COLO829 (cell line): ENCODE measurements around the gene CHRNA10.
A peak's percentile ranks its signal among the peaks of the same experiment; 100 is the strongest.
"Not testable (repeated sequence)": the region's sequence is repeated elsewhere in the genome, so short reads cannot be mapped to it uniquely, and the experiment has no call there.

Experiments used
- DNase-seq: peaks from one replicate; pipeline ENCODE4 v3.0.0; 2012; ENCODE audit warnings: low spot score

The CHRNA10 gene

DNA sequence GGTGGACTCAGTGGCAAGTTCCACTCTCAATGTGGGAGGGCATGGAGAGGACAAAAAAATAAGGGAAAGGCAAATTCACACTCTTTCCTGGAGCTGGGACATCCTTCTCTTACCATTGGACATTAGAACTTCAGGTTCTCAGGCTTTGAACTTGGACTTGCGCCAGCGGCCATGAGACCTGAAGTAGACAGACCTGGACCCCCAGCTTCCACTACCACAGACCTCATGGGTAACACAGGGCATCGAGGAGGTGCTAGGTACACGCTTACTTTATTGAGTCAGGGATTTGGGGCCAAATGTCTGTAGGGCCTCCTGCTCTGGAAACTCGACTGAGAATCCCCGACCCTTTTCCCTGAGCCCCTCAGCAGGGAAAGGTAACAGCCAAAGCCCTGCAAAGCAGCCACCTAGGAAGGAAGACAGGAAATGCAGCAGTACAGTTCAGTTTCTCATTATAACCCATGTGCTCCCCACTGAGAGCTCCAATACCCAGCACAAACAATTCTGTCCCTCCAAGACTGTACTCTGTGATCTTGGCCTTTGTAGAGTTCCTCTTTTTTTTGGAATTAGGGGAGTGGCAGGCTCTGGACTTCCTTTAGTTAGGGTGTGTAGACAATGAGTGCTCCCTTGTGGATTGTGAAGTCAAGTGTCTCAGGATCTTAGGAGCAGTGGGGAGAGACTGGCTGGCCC is 5.7 kb downstream of the CHRNA10 start:
- no peak for DNase-seq

DNA sequence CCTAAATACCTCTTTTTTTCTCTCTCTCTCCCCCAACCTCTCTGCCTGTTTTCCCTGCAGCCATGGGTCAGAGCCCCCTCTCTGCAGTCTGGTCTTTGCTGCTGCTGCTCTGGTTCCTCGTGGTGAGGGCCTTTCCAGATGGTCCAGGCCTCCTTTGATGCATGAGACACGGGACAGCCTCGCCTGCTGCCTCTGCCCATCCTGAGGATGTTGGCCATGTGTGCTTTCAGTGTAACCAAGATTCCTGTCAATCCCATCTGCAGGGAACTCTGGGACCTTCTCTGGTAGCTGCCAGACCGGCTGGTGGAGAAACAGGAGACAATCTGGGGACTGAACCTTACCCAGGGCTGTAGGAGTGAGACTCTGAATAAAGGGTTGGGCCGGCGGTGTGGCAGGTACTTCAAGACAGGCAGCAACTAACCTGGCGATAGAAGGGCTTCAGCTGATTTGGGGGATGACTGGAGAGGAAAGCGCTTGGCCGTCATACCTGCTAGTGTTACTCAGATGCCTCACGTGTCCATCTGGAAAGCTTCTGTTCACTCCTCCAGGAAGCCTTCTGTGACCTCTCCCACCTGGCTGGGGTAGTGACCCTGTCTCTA is 7.1 kb downstream of the CHRNA10 start:
- no peak for DNase-seq

DNA sequence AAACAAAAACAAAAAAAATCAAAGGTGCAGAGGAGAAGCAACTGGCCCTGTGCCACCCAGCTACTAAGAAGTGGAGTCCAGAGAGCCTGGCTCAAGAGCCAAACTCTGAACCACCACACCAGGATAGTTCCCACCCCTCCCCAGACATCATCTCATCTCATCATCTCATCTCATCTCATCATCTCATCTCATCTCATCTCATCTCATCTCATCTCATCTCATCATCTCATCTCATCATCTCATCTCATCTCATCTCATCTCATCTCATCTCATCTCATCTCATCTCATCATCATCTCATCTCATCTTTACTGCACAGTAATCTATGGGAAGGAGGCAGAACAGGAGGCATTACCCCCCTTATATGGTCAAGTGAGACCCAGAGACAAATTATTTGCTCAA is 8.3 kb downstream of the CHRNA10 start:
- DNase-seq = no peak

DNA sequence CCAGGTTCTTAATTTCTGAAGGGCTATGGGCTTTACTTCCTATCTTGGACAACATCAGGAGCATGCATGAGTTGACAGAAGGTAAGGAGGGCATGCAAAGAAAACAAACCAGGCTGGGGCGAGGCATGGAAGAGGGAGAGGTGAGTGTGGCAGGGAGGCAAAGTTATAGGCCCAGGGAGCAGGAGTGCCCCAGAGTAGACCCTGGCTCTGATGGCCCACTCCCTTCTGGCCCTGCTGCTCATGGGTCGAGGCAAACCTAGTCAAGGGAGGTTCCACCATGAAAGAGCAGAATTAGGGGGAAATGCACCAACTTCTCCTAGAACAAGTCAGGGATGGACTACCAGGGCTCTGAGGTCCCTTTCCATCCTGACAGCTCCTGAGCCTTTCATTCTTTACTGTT is 10.2 kb downstream of the CHRNA10 start:
- DNase-seq = no peak

DNA sequence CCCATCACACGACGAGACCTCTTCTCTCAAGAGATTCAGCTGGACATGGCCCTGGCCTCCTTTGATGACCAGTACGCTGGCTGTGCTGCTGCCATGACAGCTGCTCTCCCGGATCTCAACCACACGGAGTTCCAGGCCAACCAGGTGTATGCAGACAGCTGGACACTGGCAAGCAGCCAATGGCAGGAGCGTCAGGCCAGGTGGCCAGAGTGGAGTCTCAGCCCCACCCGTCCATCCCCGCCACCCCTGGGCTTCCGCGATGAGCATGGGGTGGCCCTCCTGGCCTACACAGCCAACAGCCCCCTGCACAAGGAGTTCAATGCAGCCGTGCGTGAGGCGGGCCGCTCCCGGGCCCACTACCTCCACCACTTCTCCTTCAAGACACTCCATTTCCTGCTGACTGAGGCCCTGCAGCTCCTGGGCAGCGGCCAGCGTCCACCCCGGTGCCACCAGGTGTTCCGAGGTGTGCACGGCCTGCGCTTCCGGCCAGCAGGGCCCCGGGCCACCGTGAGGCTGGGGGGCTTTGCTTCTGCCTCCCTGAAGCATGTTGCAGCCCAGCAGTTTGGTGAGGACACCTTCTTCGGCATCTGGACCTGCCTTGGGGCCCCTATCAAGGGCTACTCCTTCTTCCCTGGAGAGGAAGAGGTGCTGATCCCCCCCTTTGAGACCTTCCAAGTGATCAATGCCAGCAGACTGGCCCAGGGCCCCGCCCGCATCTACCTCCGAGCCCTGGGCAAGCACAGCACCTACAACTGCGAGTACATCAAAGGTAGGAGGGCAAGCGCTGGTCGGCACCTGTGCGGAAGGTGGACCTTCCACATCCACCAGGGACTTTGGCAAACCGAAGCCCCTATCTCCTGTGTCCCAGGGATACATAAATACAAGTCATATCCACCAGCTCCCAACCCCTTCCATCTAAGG is 11.3 kb downstream of the CHRNA10 start:
- DNase-seq = no peak

DNA sequence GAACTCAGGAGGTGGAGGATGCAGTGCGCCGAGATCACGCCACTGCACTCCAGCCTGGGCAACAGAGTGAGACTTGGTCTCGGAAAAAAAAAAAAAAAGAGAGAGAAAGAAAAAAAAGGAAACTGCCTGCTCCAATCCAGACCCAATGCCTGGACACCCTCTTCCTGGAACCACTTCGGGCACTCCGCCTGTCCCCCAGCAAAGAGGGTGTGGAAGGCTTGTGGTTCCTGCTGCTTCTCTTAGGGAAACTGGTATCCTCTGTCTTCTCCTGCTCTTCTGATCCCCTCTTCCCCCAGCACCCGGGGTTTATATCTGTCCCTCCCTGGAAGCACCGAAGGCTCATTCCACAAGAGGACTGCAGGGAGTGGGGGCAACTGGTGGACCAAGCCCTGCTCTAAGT is 12.9 kb downstream of the CHRNA10 start:
- DNase-seq = no peak

DNA sequence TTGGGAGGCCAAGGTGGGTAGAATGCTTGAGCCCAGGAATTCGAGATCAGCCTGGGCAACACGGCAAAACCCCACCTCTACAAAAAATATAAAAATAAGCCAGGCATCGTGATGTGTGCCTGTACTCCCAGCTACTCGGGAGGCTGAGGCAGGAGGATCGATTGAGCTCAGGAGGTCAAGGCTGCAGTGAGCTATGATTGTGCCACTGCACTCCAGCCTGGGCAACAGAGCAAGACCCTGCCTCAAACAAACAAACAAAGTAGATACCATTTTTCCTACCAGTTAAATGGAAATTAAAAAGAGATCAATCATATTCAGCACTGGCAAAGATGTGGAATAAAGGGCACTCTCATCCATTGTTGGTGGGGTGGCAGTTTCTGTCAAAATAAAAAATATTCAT is 13.9 kb downstream of the CHRNA10 start:
- DNase-seq = not testable (repeated sequence)

DNA sequence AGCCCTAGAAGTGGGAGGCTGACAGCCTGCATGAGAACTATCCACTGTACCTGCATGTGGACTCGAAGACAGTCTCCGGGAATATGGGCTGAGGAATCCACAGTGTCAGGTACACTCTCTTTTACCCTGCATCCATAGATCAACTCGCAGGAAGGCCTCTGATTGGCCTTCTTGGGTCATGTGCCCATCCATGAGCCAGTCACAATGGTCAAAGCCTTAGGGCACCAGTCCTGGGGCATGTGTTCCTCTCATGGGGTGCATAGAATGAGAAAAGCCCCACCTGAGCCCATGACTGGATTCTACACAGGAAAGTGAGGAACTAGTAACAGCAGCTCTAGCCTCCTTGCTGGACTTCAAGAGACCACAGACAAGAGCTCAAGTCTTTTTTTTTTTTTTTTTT is 15.6 kb downstream of the CHRNA10 start:
- DNase-seq = no peak

DNA sequence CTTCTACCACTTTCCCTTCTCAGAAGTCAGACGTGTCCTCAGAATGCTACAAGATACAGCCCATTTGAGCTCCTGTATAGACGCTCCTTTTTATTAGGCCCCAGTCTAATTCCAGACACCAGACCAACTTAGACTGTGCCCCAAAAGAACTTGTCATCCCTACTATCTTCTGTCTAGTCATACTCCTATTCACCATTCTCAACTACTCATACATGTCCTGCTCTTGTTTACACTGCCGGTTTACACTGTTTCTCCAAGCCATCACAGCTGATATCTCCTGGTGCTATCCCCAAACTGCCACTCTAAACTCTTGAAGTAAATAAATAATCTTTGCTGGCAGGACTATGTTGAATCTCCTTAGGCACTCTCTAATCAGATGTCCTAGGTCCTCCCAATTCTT is 18.7 kb downstream of the CHRNA10 start:
- not testable (repeated sequence) for DNase-seq

DNA sequence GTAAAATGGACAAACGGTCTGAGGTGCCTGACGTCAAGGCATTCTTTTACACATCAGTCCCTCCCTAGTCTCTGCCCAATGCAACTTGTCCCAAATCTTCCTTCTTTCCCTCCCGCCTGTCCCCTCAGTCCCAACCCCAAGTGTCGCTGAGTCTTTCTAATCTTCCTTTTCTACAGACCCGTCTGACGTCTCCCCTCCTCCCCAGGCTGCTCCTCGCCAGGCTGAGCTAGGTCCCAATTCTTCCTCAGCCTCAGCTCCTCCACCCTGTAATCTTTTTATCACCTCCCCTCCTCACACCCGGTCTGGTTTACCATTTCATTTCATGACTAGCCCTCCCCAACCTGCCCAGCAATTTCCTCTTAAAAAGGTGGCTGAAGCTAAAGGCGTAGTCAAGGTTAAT is 21.8 kb downstream of the CHRNA10 start:
- DNase-seq = not testable (repeated sequence)

DNA sequence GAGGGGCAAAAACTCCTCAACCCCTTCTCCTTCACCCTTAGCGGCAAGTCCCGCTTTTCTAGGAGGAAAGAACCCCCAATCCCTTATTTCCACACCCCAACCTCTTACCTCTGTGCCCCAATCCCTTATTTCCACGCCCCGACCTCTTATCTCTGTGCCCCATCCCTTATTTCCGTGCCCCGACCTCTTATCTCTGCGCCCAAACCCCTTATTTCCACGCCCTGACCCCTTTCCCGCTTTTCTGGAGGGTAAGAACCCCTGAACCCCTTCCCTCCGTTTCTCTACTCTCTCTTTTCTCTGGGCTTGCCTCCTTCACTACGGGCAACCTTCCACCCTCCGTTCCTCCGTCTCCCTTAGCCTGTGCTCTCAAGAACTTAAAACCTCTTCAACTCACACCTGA is 22.3 kb downstream of the CHRNA10 start:
- DNase-seq = not testable (repeated sequence)

DNA sequence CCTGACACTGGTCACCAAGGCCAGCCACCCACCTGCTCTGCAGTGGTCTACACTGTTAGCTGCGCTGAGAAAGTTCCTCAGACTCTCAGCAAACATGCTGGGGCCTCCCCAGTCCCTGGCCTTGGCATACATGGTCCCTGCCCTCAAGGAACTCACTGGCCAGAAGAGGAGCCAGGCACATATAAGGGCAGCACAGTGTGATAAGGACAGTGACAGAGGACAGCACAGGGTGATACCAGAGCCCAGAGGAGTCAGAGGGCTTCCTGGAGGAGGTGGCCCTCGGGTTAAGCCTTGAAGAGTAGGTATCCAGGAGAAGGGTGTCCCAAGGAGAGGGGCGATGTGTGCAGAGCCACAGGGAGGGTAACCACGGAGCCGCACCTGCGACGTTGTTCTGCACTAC is 25.6 kb downstream of the CHRNA10 start:
- no peak for DNase-seq

DNA sequence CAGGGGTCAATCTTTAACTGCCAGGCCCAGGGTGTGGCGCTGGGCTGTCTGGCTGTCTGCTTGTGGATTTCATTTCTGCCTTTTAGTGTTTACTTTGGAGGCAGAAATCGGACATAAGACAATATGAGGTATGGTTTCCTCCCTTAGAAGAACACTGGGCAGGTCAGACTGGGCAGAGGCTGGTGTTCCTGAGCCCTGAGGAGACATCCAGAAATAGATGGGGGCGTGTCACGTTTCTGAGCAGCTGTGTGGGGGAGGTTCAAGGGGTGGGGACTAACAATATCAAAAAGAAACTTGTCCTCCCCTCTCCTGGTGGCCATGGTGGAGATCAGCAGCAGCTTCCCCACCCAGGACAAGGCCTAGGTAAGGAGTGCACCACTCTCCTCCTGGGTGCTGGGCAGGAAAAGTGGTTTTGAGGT is 26.4 kb downstream of the CHRNA10 start, which contains the start of gene ART1:
ART1 (plus strand) TSS at position 312 of the 419 bp plus-strand sequence. CDS start 14,086 bp downstream, outside the sequence.
- DNase-seq = no peak

DNA sequence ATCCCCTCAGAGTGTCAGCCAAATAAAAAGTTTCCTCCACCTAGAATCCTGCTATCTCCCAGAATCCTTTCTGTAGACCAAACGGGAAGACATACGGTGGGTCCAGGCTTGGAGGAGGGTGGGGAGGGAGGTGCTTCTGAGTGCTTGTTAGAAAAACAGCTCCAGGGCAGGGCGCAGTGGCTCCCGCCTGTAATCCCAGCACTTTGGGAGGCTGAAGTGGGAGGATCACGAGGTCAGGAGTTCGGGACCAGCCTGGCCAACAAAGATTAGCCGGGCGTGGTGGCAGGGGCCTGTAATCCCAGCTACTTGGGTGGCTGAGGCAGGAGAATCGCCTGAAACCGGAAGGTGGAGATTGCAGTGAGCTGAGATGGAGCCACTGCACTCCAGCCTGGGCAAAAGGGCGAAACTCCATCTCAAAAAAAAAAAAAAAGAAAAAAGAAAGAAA is 28.1 kb downstream of the CHRNA10 start:
- not testable (repeated sequence) for DNase-seq

DNA sequence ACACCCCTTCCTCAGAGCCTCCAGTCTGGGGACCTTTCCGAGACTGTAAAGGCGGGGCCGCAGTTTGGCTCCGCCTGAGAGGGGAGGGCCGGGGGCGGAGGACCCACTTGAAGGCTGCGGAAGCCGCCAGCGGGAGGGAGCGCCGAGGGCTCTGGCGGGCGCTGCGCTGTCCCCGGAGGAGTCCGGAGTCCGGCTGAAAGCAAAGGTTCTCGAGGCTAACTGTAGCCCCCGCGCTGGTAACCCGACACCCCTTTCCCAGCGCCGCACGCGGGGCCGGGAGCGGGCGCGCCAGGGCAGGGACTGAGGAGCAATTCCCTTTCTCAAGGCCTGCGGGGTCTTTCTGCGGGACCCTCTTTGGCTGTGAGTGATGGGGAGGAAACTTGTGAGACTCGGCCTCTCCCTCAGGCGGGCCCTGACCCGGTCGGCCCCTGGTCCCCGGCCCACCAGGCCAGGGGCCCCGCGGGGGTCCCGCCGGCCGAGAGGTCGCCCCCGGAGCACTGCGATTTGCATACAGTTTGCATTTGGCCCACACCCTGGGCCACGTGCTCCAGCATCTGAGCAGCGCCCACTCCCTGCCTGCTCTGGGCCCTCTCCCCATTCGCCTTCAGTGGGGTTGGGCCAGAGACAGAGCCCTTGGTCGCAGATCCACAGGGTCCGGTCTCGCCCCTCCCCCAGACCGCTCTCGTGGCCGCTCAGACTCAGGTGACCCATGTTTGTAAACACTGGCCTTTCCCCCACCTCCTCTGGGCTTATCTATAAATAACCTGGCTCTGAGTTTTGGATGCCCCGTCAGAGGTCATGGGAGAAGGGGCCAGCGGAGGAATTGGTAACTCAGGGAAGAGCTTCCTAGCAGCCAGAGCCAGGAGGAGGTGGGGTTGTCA is 28.9 kb downstream of the CHRNA10 start:
- peak; percentile 51 for DNase-seq

DNA sequence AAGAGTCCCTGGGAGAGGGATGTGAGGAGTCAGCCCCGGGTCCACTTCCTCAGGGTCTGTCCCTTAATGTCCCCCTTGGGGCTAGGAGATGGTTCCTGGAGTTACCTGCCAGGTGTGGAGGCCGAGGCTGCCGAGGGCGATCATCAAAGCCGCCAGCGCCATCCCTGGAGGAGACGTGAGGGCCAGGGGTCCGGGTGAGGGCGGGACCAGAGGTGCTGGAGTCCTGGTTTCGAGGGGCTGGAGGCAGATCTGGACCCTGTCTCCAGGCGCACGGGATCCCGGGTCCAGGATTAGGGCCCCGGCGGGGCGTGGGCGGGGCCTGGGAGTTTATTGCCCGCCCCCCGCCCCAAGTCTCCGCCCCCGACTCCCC is 29.5 kb downstream of the CHRNA10 start, which contains the start of gene ART5:
ART5 (minus strand) TSS at position 292 of the 370 bp plus-strand sequence; CDS start at position 162, 130 bp downstream.
- no peak for DNase-seq

DNA sequence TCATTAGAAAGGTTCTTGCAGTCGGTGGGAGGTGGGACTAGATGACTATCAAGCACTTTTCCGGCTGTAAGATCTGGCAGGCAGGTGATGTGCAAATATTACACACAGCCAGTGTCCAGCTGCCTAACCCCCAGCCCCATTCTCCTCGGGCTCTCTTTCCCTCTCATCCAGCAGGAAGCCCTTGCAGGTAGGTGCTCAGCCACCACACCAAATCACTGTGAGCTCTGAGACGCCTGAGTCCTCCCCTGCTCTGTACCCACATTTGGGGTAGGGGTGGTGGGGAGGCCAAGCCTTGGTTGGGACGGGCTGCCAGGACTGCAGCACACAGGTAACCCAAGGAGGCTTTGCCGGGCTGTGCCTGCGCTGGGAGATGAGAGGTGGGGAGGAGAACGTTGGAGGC is 30.0 kb downstream of the CHRNA10 start:
- no peak for DNase-seq

DNA sequence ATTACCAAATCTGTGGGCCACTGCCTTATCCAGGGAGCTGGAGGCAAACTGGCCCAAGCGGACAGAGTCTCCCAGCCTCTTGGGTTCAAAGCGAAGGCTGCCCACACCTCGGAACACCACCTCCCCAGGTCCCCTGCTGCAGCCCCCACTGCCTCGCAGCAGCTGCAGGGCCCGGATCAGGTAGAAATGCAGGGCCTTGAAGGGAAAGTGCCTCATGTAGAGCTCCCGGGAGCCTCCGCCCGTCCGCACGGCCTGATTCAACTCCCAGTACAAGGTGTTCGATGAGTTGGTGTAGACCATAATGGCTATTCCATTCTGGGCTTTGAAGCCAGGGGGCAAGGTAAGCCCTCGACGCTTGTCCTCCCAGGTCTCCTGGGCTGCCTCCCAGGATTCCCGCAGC is 31.3 kb downstream of the CHRNA10 start:
- DNase-seq = no peak

DNA sequence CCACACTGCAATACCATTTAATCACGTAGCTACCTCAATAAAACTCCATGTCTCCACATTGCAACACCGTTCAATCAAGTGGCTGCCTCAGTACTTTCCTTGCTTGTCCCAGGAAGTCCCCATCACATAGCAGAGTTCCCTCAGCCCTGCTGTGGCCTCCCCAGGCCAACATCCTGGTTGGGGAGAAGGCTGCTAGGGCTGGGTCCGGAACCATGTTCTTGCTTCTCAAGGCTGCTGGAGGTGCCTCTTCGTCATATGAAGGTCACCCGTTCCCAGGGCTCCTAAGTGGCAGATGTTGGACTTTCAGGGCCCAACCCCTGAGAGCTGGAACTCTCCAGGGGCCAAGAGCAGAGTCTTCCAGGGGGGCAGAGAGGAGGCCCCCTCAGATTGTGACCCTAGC is 32.7 kb downstream of the CHRNA10 start:
- DNase-seq = no peak

DNA sequence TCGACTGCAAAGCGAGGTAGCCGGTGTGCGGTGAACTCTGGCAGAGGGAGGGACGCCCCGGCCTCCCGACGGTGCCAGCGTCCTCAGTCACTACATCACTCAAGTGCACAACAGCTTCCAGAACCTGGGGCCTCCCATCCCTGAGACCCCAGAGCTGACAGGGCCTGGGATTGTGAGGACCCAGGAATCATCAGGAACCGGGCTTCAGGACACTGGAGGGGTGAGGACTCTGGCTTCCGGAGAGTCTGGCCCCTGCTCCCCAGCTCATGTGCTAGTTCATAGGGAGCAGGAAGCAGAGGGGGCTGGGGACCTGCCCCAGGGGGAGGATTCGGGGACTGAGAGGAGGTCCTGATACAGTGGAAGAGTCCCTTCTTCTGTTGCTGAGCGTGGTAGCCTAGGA is 34.0 kb downstream of the CHRNA10 start:
- no peak for DNase-seq

DNA sequence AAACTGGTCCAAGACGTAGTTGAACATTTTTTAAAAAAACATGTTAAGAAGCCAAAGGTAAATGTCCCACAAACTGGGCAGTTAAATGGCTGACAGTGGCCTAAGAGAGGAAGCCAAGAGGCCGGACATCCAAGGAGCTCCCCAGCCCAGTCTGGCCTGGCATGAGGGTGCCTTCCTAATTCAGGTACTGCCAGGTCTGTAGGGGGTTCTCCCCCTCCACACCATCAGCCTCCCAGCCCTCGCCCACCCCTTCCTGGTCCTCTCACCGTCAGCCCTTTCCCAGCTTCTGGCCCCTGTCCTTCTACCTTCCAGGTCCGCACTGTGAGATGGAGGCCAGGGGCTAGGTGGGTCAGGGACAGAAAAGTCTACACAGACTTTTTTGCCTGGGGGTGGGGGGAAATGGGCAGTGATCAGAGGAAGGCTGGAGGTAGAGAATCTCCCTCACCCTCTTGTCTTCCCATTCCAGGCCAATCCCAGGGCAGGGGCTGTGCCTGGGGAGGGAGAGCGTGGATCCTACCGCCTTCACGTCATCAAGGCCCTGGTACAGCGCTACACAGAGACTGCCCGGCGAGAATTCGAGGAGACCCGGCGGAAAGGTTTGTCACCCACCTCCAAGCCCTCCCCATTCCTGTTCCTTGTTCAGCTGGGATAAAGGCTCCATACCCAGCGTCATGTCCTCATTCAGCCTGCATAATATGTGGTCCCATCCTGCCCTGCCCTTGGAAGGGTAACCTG is 35.4 kb downstream of the CHRNA10 start:
- no peak for DNase-seq
